ENCODE measurements around the gene MMP11.

Gene MMP11

GRCh38 chr22:23781511-23782183 lies 9.0 kb downstream of the MMP11 start:
- no peak for DNase-seq

- DNase-seq: no peak
Observed at GRCh38 chr22:23782252-23782651, 9.6 kb downstream of the MMP11 start.

GRCh38 chr22:23782703-23783102 lies 10.1 kb downstream of the MMP11 start:
- no peak for DNase-seq

GRCh38 chr22:23783265-23784150 lies 10.9 kb downstream of the MMP11 start:
- DNase-seq: no peak

GRCh38 chr22:23784215-23784732 lies 11.6 kb downstream of the MMP11 start:
- DNase-seq: no peak

GRCh38 chr22:23786261-23786710 lies 13.6 kb downstream of the MMP11 start:
- no peak for DNase-seq

- DNase-seq: peak in 1 of 2 experiments; percentile 57
Observed at GRCh38 chr22:23786752-23787599, 14.3 kb downstream of the MMP11 start, which contains the start of gene SMARCB1. Gene SMARCB1, plus strand, starts transcription at chr22:23786966. Its CDS starts 204 bp downstream, at chr22:23787170.

GRCh38 chr22:23787600-23787896 lies 14.9 kb downstream of the MMP11 start:
- DNase-seq: no peak

GRCh38 chr22:23787910-23788309 lies 15.3 kb downstream of the MMP11 start:
- no peak for DNase-seq

GRCh38 chr22:23789121-23789520 lies 16.5 kb downstream of the MMP11 start:
- no peak for DNase-seq

GRCh38 chr22:23789638-23790037 lies 17.0 kb downstream of the MMP11 start:
- DNase-seq: no peak

- peak in 1 of 2 experiments; percentile 8 for DNase-seq
Observed at GRCh38 chr22:23790819-23791737, 18.4 kb downstream of the MMP11 start.

GRCh38 chr22:23791738-23792645 lies 19.3 kb downstream of the MMP11 start:
- DNase-seq: no peak

GRCh38 chr22:23793326-23793725 lies 20.7 kb downstream of the MMP11 start:
- DNase-seq: no peak

GRCh38 chr22:23796461-23796860 lies 23.8 kb downstream of the MMP11 start:
- DNase-seq: no peak

GRCh38 chr22:23800297-23801237 lies 27.9 kb downstream of the MMP11 start:
- no peak for DNase-seq

- DNase-seq: no peak
Observed at GRCh38 chr22:23801238-23801821, 28.7 kb downstream of the MMP11 start.

GRCh38 chr22:23801886-23802377 lies 29.3 kb downstream of the MMP11 start:
- DNase-seq: no peak

Measured in cerebellar nuclear complex (tissue), 1 donor.